GM21737 (cell line): ENCODE data around the gene KPNA3.
"Not testable (repeated sequence)": the region's sequence is repeated elsewhere in the genome, so short reads cannot be mapped to it uniquely, and the experiment has no call there.

Source experiments
- ATAC-seq: cut with Tn5 transposase; IDR thresholded peaks from one replicate; pipeline ENCODE4 v1.9.1; 2021; ENCODE audit warnings: mild to moderate bottlenecking, moderate library complexity; ENCODE audit not compliant: unreplicated experiment

Gene KPNA3

DNA sequence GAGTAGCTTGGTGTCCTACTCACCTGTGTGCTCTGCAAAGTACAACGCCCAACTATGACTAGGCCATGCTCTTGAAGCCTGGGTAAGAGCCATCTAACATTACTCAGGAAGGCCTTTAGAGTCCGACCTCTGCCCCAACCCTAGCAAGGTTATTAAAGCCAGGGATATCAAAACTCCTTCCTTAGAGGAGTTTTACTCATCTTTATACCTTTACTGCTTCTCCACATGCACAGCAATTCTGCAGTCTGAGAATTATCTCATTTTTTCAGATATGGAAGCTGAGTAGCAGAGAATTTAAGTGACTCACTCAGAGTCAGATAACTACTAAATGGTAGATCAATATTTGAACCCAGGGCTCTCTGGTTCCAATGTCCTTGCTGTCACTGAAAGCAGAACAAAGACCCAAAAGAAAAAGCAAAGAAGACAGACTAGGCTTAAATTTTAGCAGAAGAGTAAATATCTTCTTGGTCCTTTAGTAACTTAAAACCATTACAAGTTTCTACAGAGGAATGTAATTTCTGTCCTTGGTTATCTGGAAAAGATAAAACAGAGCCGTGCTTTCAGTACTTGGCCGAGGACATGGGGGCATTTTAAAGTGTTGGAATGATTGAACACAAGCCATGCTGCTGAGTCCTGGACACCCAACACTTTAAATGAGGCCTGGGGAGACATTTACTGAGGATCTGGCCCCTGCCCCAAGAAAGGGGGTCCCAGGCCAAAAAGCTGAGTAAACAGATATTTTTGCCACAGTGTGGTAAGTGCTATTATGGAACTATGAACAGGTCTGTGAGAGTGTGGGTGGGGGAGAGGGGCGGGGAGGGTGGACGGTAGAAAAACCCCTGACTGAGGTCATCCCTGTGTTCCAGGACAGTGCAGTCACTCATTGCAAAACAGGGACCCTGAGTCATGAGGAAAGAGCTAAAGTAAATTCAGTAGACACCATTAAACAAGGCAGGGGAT is 18.4 kb upstream of the KPNA3 start:
- ATAC-seq, result no peak

DNA sequence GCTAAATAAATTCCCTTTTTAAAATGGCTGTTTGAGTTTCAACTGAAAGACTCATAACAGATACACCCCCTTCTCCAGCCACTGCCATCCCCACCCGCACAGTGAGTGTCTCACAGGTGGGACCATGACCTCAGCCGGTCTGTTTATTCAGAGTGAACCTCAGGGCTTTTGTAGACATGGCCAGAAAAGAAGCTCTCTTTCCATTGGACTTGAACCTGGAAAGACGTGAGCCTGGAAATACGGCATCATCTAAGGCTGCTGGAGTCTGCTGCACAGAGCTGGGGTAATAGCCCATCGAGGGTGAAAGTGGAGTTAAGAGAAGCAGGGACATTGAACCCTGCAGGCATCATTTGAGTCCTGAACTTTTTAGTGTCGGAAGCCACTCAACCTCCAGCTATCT is 15.2 kb upstream of the KPNA3 start:
- no peak for ATAC-seq

DNA sequence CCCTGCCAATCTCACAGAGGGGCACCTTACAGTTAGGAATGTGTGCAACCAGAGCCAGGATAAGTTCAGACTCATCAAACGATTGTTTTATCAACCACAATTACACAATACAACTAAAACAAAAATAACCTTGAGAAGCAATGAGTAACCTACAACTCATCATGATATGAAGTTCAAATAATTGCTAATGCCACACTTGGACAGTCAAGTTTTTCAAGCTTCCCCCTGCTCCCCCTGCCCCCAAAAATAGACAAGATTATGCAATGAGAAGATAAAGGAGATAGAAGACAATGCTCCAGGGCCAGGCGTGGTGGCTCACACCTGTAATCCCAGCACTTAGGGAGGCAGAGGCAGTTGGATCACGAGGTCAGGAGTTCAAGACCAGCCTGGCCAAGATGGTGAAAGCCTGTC is 13.6 kb upstream of the KPNA3 start:
- ATAC-seq, result no peak

DNA sequence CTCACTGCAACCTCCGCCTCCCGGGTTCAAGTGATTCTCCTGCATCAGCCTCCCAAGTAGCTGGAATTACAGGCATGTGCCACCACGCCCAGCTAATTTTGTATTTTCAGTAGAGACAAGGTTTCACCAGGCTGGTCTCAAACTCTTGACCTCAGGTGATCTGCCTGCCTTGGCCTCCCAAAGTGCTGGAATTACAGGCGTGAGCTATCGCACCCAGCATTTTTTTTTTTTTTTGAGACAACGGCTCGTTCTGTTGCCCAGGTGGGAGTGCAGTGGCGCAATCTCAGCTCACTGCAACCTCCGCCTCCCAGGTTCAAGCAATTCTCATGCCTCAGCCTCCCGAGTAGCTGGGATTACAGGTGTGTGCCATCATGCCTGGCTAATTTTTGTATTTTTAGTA is 10.6 kb upstream of the KPNA3 start:
- ATAC-seq, result not testable (repeated sequence)

DNA sequence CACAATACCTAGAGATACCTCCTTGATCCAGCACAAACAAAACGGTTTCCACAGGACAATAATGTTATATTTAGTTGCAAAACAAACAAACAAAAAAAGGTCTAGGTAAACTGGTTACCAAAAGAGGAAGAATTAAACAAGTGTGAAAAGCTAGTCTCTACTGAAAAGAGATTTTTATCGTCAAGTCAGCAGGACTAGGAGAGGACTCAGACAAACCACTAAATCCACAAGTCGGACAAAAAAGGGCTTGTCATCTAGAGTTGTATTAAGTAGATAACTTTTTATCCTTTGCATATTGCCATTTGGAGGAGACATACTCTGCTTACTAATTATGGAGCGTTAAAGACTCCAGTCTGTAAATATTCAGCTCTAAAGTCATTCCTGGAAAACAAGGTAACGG is 9.9 kb upstream of the KPNA3 start:
- no peak for ATAC-seq

DNA sequence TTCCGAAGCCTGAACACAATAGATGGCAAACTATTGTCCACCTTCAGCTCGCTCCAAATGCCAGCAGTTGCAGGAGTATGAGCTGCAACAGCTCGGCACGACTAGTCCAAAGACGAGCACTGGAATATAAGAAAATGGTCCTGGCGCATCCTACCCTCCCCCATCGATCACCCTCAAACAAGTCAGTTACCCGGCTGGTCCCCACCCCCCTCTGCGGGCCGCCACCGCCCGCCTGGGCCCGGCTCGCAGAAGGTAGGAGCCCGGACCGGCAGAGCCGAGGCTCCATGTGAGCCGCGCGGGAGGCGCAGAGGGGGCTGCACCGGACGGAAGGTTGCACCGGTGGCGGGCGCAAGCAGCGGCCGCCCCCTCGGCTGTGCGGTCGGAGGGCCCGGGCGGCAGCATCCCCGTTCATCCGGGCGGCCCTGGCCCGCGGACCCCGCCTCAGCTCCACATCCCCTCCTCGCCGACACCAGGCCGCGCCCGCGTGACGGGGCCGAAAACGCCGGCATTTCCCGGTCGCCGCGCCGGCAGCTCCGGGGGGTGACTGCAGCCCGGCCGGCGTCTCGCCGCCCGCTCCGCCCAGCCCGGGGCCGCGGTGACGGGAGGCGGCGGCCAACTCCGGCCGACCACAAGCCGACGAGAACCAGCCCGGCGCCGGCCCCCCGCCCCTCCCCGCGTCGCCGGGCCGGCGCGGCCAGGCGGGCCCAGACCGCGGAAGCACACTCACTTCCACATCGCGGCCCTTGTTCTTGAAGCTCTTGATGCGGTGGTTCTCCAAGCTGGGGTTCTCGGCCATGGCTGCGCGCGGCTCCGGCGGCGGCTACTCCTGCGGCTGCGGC is 552 bp downstream of the KPNA3 start:
- ATAC-seq, result peak; percentile 22

DNA sequence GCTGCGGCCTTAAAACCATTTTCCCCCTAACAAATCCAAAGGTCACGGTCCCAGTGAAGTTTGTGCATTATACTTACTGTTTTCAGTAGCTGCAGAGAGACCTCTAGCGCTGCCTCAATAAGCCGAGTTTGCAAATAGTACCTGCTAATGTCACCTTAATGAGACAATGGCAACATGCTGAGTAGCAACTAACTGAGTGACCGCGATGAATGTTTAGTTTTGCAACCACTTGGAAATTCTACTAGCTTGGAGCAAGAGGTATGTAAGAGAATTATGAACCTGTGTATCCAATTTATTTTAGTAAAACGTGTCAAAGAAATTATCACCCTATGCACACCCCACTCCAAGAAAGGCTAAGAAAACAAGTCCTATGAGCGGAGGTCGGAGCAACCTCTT is 1.2 kb downstream of the KPNA3 start:
- no peak for ATAC-seq

DNA sequence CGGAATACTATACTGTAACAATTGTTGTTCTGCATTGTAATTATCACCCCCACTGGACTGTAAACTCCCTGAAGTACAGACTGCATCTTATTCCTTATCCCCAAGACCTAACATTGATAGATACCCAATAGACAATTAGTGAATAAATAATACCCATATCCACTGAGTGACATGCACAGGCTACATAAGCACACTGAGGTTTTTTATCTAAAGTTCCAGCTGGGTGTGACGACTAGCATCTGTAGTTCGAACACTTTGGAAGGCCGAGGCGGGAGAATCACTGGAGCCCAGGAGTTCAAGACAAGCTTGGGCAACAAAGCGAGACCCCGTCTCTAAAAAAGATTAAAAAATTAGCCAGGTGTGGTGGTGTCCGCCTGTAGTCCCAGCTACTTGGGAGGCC is 2.5 kb downstream of the KPNA3 start:
- no peak for ATAC-seq

DNA sequence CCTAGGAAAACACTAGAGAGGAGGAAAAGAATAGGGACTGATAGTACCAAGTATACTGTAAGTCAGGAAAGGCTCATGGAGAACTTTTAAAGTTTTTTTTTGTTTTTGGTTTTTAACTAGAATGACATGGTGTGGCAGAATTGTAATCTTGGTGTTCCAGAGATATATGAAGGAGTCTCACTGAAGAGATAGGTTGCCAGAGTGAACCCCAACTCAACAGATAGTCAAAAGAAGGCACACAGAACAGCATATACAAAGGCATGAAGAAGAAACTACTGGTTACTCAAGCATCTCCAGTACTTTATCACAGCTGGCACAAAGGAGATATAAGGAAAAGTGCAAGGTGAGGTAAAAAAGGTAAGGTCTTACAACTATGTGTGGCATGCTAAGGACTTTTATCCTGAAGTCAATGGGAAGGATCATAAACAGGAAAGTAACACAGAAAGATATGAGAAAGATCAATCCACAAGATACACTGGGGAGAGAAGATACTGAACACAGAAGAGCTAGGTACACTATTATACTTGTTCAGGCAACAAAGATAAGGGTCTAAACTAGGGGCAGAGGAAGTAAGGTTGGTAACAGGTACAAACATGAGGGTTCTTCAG is 6.0 kb downstream of the KPNA3 start:
- no peak for ATAC-seq

DNA sequence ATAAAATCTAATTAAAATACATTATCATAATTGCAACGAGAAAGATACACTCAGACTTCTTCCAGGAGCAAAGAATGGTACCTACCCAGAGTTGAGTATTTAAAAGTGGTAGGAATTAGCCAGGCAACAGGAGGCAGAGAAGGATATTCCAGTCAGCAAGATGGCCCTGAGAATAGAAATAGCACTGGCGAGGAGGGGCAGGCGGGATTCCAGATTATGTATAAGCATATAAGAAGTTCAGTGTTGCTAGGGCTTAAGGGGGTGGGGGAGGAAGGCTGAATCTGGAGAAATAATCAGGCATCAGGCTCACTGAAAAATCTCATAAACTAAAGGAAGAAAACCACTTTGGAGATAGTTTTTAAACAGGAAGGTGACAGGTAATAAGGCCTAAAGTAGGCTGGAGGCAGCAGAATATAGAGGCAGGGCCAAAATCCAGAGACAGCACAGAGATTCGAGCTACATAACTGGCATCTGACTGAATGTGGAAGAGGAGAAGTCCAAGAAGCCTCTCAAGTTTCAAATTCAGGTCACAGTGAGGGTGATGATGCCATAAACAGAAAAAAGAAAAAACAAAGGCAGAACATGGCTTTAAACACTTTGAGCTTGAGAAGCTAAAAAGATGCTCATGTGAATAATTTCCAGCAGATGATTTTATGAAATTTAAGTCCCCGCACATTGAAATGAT is 7.5 kb downstream of the KPNA3 start:
- no peak for ATAC-seq

DNA sequence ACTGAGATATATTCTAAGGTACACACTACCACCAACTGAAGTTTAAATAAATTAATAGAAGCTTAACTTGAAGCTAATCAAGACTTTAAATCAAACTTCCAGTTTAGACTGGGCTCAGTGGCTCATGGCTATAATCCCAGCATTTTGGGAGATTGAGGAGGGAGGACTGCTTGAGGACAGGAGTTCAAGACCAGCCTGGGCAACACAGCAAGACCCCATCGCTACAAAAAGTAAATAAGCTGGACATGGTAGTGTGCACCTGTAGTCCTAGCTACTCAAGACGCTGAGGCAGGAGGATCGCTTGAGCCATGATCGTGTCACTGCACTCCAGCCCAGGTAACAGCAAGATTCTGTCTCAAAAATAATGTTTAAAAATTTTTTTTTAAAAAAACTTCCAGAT is 8.6 kb downstream of the KPNA3 start:
- no peak for ATAC-seq

DNA sequence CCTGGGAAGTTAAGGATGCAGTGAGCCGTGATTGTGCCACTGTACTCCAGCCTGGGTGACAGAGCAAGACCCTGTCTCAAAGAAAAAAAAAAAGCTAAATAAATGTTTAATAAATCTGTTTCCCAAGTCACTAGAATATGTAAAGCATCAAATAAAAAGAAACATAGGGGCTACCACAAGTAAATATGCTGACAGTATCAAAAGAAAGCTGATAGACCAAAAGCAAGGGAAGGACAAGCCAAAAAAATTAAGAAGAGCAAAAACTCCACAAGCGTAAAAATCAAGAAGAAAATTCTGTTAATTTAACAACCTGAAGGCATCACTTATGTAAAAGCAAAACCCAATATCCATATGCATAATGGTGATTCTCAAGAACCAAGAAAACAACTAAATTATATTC is 9.7 kb downstream of the KPNA3 start:
- ATAC-seq, result no peak

DNA sequence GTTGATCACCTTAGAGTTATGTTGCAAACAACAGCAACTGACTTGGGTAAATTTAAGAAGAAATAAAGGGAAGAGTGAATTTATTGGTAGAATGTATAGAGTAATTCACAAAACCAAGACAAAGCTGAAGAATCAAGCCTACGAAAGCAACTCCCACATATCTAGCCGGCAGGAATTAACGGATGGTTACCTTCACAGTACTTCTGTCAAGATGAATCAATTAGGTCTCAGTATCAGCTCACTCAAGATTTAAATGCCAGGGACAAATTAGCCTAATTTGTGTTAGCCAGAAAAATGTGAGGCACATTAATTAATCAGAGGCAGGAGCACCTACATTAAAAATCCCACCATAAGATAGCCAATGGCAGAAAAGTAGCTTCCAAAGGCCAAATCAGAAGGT is 10.7 kb downstream of the KPNA3 start:
- ATAC-seq, result no peak

DNA sequence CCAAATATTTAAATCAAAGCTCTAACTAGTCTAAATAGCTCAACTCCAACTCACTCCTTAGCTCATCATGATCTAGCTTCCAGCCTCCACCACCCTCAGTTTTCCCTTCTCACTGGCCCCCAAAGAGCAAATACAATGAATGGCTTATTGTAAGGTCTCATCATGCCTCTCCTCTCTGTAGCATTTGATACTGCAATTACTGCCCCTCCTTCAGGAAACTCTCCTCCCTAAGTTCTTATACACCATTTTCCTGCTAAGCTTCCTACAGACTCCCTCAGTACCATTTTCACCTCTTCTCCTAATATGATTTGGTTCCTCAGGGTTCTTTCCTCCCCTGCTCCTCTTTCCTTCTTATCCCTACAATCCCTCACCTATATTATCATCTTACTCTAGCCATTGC is 12.8 kb downstream of the KPNA3 start:
- ATAC-seq, result no peak

DNA sequence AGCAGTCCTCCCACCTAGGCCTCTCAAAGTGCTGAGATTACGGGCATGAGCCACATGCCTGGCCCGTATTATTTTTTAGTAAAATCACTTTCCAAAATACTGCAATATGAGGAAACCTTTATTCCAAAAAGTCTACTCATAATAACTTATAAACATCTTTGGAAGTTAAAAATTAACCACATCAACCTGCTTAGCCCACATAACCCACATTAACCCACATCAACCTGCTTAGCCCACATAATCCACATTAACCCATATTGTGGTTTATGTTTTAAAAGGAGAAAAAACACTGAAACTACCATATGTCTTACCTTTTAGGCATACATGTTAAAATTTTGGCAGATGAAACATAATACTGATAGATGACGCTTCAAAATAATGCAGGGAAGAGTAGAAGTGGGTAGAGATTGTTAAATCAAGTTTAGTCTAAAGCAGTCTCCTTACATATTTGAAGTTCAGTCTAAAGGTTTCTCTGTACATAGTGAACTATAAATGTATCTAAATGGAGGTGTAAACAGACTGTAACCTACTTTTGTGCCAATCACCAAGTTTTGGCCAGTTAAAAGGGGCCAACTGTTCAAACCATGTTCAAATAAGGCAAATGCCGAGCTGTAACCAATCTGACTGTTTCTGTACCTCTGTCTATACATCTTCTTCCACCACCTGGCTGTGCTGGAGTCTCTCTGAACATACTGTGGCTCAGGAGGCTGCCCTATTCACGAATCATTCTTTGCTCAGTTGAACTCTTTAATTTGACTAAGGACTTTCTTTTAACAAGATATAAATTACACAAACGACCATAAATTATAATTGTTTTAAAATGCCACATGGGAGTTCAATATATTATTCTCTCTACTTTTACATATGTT is 14.5 kb downstream of the KPNA3 start:
- ATAC-seq, result no peak

DNA sequence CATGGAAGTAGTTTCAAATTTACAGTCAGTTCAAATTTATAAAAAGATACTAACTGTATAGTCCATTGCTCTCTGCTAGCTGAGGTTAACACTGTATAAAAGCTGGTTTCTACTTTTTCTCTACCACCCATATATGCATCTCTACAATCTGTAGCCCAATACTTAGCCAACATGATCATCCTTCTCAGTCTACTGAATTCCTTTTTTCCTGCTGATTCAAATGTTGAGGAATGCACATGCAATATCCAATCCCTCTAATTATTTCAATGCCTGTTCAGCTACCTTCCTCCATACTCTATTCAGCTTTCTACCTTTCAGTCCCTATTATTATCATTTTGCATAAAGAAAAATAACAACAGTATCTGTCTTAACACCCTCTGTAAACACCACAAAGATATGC is 15.6 kb downstream of the KPNA3 start:
- no peak for ATAC-seq

DNA sequence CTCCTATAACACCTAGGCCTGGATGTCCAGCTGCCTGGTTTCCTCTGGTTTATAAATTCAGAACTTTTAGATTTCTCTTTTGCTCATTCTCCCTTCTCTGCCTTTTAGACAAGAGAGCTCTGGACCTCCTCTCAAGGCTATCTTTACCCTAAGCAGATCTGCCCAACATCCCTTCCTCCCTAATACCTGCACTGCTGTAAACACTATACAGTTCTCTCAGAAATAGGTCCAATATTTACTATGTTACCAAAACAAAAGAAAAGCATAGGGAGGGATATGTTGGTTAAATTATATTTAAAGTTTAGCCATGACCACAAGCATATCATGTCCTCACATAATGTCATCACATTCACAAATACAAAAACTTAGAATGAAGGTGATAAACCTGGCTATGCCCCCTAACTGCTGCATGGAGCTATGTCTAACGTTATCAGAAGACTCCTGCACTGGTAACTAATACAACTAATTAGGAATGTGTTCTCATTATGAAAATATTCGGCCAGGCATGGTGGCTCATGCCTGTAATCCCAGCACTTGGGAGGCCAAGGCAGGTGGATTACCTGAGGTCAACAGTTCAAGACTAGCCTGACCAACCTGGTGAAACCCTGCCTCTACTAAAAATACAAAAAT is 18.0 kb downstream of the KPNA3 start:
- no peak for ATAC-seq

DNA sequence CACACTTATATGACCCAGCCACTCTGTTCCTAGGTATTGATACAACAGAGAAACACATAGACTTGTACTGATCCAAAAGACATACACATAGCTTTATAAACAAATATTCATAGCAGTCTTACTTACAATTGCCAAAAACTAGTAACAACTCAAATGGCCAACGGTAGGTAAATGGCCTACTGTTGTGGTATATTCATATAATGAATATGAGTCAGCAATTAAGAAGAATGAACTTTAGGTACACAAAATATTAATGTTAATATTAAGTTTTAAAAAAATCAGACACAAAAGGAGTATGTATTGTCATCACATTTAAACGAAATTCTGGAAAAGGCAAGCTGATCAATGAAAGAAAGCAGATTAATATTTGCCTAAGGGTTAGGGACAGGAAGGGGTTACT is 19.7 kb downstream of the KPNA3 start:
- ATAC-seq, result no peak

DNA sequence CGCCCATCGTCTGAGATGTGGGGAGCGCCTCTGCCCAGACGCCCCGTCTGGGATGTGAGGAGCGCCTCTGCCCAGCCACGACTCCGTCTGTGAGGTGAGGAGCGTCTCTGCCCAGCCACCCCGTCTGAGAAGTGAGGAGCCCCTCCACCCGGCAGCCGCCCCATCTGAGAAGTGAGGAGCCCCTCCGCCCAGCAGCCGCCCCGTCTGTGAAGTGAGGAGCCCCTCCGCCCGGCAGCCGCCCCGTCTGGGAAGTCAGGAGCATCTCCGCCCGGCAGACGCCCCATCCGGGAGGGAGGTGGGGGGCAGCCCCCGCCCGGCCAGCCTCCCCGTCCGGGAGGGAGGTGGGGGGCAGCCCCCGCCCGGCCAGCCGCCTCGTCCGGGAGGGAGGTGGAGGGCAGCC is 30.7 kb downstream of the KPNA3 start:
- ATAC-seq, result not testable (repeated sequence)

DNA sequence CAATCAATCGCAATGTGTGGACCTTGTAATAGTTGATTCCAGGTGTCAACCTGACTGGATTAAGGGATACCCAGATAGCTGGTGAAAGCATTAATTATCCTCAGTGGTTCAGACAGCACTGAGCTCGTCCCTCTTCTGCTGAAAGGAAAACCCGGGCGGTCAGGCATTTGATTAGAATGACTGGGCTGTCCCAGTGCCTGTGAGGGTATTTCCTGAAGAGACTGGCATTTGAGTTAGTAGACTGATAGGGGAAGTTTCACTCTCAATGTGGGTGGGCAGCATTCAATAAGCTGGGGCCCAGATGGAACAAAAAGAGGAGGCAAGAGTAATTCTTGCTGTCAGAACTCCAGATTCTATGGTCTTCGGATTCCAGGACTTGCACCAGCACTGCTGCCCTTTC is 31.9 kb downstream of the KPNA3 start:
- ATAC-seq, result no peak
